HG03066 (cell line): ENCODE data around the gene PTH1R.

Experiments used
- ATAC-seq: cut with Tn5 transposase; IDR thresholded peaks from one replicate; pipeline ENCODE4 v1.9.1; 2021; ENCODE audit warnings: low read depth; ENCODE audit not compliant: unreplicated experiment

The PTH1R gene

DNA sequence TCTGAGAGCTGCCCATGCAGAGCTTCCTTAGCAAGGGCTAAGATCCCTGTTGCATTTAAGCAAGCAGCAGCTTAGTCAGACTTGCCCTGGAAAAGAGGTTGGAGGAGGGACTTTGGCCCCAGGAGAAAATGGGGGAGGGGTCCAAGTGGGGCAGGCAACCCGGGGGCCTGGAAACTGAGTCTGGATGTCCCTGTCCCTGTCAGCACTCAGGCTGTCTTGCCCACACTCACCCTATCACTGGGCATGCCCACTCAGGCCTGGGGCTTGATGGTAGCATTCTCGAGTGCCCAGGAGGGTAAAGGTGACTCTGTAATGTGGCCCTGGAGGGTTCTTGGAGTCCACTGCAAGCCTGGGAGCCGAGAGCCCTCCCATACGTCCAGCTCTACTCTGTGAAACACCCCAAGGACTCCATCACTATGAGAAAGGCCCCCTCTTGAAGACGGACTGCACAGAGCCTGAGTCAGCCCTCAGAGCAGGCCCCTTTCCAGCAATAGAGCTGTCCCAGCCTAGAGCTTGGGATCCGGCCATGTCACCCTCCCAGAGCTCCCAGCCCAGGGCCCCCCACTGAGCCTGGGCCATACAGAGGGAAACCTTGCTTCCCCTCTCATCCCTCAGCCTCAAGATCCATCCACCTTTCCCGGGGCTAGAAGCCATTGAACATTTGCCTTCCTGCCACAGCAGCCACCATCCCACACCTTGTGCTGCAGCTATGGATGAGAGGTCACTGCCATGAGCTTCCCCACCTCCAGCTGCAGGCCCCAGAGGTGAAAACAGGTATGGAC is 27.6 kb upstream of the PTH1R start:
- no peak for ATAC-seq

- ATAC-seq = no peak
These were observed 27.1 kb upstream of the PTH1R start for GRCh38 chr3:46850468-46850779.

- ATAC-seq = no peak
These were observed 25.9 kb upstream of the PTH1R start for GRCh38 chr3:46851364-46852333.

- ATAC-seq = no peak
These were observed 25.2 kb upstream of the PTH1R start for GRCh38 chr3:46852334-46852720.

DNA sequence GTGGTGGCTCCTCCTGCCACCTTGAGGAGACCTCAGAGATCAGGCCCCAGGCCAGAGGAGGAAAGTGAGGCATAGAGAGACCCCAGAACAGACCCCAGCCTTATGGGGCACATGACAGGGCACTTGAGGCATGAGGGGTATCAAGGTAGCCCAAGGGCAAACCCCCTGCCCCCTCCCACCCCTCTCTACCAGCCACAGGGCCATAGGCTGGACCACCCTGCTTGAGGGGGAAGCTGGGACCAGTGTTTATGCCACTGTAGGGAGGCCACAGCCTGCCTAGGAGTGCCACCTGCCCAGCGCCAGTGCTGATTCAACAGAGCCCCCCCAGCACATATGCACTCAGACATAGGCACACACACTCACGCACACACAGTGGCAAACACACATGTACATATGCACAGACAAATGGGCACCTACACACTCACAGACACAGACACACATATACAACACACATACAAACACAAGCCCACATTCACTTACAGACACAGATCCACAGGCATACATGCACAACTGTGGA is 24.6 kb upstream of the PTH1R start:
- no peak for ATAC-seq

- ATAC-seq = no peak
These were observed 23.8 kb upstream of the PTH1R start for GRCh38 chr3:46853441-46854415.

- ATAC-seq = no peak
These were observed 22.9 kb upstream of the PTH1R start for GRCh38 chr3:46854555-46854991.

DNA sequence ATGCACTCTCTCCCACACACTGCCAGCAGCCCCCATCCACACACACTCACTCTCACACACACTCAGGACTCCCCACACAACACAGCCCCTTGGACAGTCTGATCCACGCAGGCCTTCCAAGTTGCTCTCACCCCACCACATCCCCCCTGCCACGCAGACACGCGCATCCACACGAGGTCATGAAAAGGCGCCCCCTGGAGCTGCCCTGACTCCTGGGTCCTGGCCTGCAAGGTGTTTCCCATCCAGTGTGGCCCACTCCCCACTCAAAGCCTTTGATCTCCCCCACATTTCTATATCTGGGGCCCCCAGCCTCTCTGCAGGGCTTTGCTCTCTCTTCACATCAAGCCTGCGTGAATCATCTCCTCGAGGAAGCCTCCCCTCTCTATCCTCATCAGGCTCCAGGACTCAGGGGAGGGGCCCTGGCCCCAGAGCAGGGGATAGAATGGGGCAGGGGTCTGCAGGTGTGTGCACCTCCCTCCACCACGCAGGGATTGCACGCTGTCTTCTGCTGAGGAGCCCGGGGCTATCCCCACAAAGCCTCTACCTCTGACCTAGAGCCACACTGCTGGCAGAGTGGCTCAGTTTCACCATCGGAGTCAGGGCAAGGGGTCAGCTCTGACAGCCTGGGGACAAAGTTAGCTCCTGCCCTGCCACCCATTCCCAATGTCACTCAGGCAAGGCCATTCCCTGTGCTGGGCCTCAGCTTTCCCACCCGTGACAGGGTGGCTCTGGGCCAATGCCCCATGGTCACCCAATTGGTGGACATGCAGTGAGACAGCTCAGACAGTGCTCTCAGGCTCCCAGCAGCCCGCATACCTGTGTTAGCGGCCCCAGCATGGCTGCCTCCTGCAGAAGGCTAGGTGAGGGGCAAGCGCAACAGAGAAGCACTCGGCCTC is 20.7 kb upstream of the PTH1R start:
- ATAC-seq = no peak

GRCh38 chr3:46857485-46858341 is 19.8 kb upstream of the PTH1R start:
- no peak for ATAC-seq

DNA sequence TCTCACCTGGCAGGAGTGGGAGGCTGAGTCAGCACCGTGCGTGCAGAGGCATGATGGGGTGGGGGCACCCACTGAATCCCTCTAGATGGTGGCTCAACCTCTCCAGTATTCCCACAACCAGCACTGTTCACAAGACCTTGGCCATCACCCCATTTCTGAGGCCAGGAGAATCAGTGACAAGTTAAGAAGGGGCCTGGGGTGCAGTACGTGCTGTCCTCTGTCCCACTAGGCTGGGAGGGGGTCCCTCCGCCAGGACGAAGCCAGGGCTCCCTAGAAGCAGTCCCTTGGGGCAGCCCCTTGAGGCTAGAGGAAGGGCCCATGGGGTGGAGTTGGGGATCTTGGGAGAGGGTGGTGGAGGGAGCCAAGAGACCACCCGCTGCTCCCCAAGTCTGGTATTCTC is 19.1 kb upstream of the PTH1R start:
- ATAC-seq = no peak

- no peak for ATAC-seq
These were observed 18.4 kb upstream of the PTH1R start for GRCh38 chr3:46859001-46859710.

DNA sequence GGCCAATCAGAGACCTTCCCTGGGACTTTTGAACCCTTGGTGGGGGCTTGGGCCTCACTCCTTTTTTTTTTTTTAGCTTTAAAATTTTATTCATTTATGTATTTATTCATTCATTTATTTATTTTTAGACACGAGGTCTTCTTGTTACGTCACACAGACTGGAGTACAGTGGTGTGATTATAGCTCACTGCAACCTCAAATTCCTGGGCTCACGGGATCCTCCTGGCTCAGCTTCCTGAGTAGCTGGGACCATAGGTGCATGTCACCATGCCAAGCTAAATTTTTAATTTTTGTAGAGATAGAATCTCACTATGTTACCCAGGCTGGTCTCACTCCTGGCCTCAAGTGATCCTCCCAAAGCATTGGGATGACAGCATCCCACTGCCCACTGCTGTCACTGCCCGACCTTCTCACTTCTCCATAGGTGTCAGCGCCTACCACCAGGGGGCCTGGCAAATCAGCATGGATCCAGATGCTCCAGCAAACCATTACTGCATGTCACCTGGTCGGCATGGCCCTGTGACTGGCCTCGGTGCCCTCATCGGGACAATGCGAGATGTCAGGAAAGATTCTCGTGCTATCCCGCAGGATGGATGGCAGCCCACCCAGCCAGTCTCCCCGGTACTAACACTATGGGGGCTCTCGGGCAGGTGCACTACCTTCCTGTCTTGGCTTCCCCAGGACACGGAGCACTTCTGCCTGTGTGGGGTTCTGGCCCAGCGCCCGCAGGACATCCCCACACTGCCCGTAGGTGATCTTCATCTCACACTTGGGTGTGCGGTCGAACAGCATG is 17.3 kb upstream of the PTH1R start:
- no peak for ATAC-seq

GRCh38 chr3:46860810-46861604 is 16.5 kb upstream of the PTH1R start:
- no peak for ATAC-seq

GRCh38 chr3:46861605-46862368 is 15.7 kb upstream of the PTH1R start:
- ATAC-seq = no peak

GRCh38 chr3:46862369-46863025 is 15.0 kb upstream of the PTH1R start:
- no peak for ATAC-seq
